EL (cell line): ENCODE results near the gene PRR20C.
"Not testable (repeated sequence)": the region's sequence is repeated elsewhere in the genome, so short reads cannot be mapped to it uniquely, and the experiment has no call there.

ENCODE experiments used
- DNase-seq: peaks from one replicate; pipeline ENCODE4 v3.0.0-alpha.2; 2016

PRR20C gene

GRCh38 chr13:57153761-57154160, at the start of gene PRR20C:
Gene PRR20C, plus strand, starts transcription at chr13:57154061. Its CDS starts 387 bp downstream, at chr13:57154448.
- DNase-seq, result not testable (repeated sequence)

- no peak for DNase-seq
Observed at GRCh38 chr13:57114945-57115344, 38.9 kb upstream of the PRR20C start.

GRCh38 chr13:57123681-57124080, 30.2 kb upstream of the PRR20C start:
- DNase-seq, result no peak

- DNase-seq, result no peak
Observed at GRCh38 chr13:57128909-57129308, 25.0 kb upstream of the PRR20C start.

GRCh38 chr13:57136093-57136492, 17.8 kb upstream of the PRR20C start:
- DNase-seq, result no peak

- DNase-seq, result no peak
Observed at GRCh38 chr13:57137585-57137984, 16.3 kb upstream of the PRR20C start.

GRCh38 chr13:57138988-57139387, 14.9 kb upstream of the PRR20C start:
- no peak for DNase-seq

GRCh38 chr13:57139781-57140180, 14.1 kb upstream of the PRR20C start:
- DNase-seq, result not testable (repeated sequence)

GRCh38 chr13:57140235-57140968, 13.5 kb upstream of the PRR20C start, which contains the start of gene PRR20A:
Gene PRR20A, plus strand, starts transcription at chr13:57140918. Its CDS starts 387 bp downstream, at chr13:57141305.
- not testable (repeated sequence) for DNase-seq

- DNase-seq, result not testable (repeated sequence)
Observed at GRCh38 chr13:57147188-57147587, 6.7 kb upstream of the PRR20C start, which contains the start of gene PRR20B. Gene PRR20B, plus strand, starts transcription at chr13:57147488. Its CDS starts 387 bp downstream, at chr13:57147875.

GRCh38 chr13:57148106-57148505, 5.8 kb upstream of the PRR20C start:
- DNase-seq, result not testable (repeated sequence)

- not testable (repeated sequence) for DNase-seq
Observed at GRCh38 chr13:57160332-57160731, 6.5 kb downstream of the PRR20C start, which contains the start of gene PRR20D. Gene PRR20D, plus strand, starts transcription at chr13:57160632. Its CDS starts 387 bp downstream, at chr13:57161019.

GRCh38 chr13:57166897-57167296, 13.0 kb downstream of the PRR20C start, which contains the start of gene PRR20E:
Gene PRR20E, plus strand, starts transcription at chr13:57167197. Its CDS starts 387 bp downstream, at chr13:57167584.
- not testable (repeated sequence) for DNase-seq

GRCh38 chr13:57191667-57192066, 37.8 kb downstream of the PRR20C start:
- DNase-seq, result no peak
